ENCODE data around the gene MAOA.

Gene MAOA

GRCh38 chrX:43664708-43665107 lies 8.6 kb downstream of the MAOA start:
- TF ChIP-seq, protein P1, sequence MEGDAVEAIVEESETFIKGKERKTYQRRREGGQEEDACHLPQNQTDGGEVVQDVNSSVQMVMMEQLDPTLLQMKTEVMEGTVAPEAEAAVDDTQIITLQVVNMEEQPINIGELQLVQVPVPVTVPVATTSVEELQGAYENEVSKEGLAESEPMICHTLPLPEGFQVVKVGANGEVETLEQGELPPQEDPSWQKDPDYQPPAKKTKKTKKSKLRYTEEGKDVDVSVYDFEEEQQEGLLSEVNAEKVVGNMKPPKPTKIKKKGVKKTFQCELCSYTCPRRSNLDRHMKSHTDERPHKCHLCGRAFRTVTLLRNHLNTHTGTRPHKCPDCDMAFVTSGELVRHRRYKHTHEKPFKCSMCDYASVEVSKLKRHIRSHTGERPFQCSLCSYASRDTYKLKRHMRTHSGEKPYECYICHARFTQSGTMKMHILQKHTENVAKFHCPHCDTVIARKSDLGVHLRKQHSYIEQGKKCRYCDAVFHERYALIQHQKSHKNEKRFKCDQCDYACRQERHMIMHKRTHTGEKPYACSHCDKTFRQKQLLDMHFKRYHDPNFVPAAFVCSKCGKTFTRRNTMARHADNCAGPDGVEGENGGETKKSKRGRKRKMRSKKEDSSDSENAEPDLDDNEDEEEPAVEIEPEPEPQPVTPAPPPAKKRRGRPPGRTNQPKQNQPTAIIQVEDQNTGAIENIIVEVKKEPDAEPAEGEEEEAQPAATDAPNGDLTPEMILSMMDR (IDR thresholded peaks at IDR 0.05) = no peak

DNA sequence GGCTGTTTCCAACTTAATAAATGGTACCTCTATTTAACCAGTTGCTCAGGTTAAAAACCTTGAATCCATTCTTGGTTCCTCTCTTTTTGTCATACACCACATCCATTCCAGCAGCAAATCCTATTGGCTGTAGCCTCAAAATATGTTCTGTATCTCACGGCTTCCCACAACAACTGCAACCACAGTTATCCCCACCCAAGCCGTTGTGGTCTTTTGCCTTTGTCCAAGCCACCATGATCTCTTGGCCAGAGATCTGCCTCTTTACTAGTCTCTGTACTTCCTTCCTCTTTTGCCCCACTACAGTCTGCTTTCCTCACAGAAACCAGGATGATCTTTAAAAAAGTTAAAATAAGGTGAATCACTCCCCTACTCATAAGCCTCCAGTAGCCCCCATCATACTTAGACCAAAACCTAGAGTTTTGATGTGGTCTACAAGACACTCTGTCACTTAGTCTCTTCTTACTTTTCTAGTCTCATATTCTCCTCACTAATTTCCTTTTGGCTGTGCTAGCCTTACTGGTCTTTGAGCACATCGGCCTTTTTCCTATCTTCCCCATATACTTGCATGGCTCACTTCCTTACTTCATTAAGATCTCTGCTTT lies 10.3 kb downstream of the MAOA start:
- TF ChIP-seq, protein P1 (IDR thresholded peaks at IDR 0.05) = no peak

DNA sequence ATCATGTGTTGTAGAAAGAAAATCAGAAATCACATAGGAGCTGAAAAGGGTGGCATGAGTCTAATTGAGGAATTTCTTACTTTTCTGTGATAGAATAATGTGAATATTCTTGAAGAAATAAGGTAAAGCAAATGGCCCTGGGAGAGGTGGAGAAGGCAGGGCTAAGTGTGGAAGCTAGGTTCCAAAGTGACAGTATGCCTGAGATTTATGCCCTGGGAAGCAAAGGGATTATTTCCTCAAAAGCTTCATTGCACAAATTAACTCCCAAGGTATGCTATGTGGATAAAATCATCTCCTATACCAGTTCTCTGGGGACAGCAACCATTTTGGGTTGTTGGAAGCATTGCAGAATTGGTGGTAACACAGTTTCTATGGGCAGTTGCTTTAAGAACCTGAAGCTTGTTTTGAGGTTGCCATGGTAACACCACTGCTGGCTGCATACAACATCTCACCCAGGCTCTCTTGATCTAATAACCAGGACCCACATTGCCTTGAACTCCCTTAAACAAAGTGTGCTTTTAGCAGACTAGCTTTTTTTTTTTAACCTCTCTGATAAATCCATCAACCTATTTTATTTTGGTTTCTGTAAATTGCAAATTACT lies 21.0 kb downstream of the MAOA start:
- TF ChIP-seq, protein P1 (IDR thresholded peaks at IDR 0.05) = no peak

DNA sequence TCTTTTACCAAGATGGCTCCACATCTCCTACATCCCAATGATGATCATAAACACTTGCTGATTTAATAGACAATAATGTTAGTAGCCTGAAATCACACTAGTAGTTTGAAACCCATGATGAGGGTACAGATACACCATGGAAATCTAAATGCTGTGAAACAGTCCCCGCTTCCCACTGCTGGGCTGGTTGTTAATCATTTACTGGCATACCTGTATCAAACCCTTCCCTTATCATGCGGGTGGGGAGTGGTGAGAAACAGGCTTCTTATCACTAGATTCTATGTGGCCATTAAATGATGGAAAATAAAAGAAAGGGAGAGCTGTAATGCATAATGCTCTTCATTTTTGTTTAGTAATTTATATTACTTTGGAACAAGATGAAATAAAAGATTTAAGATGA lies 21.9 kb downstream of the MAOA start:
- TF ChIP-seq, protein P1 (IDR thresholded peaks at IDR 0.05) = no peak

DNA sequence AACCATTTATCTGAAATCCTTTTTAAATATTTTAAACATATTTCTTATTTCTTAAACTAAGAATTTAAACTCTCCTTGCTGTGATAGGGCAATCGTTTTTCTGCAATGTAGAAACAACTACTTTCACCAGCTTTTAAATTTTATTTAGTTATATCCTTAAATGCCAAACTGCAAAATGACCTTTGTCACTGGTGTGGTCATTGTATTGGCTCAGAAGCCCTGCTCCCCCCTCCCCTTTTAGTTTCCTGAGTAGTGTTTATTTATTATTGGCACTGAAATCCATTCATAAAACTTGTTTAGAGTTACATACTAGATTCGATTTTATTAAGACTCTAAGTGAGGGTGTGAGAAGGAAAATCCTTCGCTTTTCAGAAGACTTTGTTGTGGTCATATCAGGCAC lies 23.0 kb downstream of the MAOA start:
- TF ChIP-seq, protein P1 (IDR thresholded peaks at IDR 0.05) = no peak

- TF ChIP-seq, protein P1 (IDR thresholded peaks at IDR 0.05) = no peak
Observed at GRCh38 chrX:43679778-43680177, 23.7 kb downstream of the MAOA start.

DNA sequence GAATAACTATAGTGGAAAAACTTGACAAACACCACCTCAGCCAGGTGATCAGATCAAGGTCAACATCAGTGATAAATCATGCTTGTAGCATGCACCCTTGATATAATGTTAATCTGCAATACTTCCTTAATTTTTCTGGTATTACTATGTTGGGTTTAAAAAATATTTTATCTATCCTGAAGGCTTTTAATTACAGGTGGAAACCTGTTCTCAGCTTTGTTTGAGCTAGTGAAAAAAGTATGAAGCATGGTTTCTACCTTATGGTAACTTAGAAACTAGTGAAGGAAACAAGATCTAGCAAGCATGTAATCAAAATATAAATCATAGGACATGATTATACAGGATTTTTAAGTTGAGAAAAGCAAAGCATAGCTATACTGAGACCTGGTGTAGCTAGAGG lies 26.6 kb downstream of the MAOA start:
- TF ChIP-seq, protein P1 (IDR thresholded peaks at IDR 0.05) = no peak

DNA sequence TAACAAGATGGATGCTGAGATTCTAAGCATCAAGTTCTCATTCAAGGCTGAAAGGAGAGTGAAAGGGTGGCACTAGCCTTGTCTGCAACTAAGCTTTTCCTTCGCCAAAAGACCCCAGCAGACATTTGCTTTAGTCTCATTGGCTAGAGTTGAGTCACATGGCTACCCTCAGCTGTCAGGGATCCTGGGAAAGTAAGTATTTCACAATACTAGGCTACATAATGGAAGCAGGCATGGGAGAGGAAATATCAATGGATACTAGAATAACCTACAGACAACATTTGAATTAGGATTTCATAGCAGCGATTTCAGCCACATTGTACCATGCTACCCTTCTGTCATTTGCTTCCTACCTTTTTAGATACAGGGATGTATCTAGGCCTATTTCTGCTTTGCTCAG lies 29.1 kb downstream of the MAOA start:
- TF ChIP-seq, protein P1 (IDR thresholded peaks at IDR 0.05) = no peak

All from LNCAP (cell line).